Measurements from ENCODE around the gene FEV. TPM values are rescaled to one million over a fixed set of nuclear protein-coding genes. Genes with fewer than 3 reads are reported as not detected.
A peak's percentile ranks its signal among the peaks of the same experiment; 100 is the strongest.

Gene FEV
- total RNA-seq, 1 donor = not detected

DNA sequence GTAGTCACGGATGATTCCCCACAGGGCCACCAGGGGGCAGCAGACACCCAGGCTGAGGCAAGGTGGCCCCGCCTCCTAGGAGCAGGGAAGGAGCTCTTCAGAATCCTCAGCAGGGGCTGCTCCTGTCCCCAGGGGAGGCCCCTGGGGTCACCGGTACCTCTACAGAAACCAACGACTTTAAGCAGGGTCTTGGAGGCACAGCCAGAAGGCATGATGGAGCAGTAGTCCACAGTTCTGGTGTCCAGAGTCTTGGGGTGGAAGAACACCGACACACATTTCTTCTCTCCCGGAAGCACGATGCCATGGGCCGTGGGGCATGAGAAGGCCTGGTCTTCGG, 44.8 kb upstream of the FEV start:
- no peak overlapping the region for H3K4me3 ChIP-seq (ENCODE audit: insufficient read depth, low read length)
- DNase-seq (ENCODE audit: insufficient read length, low spot score, missing footprints) = peak; percentile 97
- H3K4me1 ChIP-seq (ENCODE audit: insufficient read depth, low read length) = no peaks in the 10 kb centered on the region
- H4K20me1 ChIP-seq (ENCODE audit: insufficient read depth, low read length) = peaks cover 3% of the 10 kb centered on the region
- H3K27ac ChIP-seq (ENCODE audit: low read depth, low read length) = no peak overlapping the region
- no peak overlapping the region for H2AFZ ChIP-seq (ENCODE audit: low read length)
- peaks cover 25% of the 10 kb centered on the region for H3K27me3 ChIP-seq (ENCODE audit: insufficient read depth, low read length)
- no peaks in the 10 kb centered on the region for H3K79me2 ChIP-seq (ENCODE audit: insufficient read depth, low read length)
- TF ChIP-seq, protein P1, sequence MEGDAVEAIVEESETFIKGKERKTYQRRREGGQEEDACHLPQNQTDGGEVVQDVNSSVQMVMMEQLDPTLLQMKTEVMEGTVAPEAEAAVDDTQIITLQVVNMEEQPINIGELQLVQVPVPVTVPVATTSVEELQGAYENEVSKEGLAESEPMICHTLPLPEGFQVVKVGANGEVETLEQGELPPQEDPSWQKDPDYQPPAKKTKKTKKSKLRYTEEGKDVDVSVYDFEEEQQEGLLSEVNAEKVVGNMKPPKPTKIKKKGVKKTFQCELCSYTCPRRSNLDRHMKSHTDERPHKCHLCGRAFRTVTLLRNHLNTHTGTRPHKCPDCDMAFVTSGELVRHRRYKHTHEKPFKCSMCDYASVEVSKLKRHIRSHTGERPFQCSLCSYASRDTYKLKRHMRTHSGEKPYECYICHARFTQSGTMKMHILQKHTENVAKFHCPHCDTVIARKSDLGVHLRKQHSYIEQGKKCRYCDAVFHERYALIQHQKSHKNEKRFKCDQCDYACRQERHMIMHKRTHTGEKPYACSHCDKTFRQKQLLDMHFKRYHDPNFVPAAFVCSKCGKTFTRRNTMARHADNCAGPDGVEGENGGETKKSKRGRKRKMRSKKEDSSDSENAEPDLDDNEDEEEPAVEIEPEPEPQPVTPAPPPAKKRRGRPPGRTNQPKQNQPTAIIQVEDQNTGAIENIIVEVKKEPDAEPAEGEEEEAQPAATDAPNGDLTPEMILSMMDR (IDR thresholded peaks at IDR 0.05; ENCODE audit: extremely low read depth, low read depth, low read length) = peak; percentile 94
- H3K36me3 ChIP-seq (ENCODE audit: insufficient read depth, low read length) = no peaks in the 10 kb centered on the region
- H3K9me3 ChIP-seq (ENCODE audit: low read depth, low read length) = no peaks in the 10 kb centered on the region
- no peak overlapping the region for H3K4me2 ChIP-seq (ENCODE audit: insufficient read depth, low read length)

DNA sequence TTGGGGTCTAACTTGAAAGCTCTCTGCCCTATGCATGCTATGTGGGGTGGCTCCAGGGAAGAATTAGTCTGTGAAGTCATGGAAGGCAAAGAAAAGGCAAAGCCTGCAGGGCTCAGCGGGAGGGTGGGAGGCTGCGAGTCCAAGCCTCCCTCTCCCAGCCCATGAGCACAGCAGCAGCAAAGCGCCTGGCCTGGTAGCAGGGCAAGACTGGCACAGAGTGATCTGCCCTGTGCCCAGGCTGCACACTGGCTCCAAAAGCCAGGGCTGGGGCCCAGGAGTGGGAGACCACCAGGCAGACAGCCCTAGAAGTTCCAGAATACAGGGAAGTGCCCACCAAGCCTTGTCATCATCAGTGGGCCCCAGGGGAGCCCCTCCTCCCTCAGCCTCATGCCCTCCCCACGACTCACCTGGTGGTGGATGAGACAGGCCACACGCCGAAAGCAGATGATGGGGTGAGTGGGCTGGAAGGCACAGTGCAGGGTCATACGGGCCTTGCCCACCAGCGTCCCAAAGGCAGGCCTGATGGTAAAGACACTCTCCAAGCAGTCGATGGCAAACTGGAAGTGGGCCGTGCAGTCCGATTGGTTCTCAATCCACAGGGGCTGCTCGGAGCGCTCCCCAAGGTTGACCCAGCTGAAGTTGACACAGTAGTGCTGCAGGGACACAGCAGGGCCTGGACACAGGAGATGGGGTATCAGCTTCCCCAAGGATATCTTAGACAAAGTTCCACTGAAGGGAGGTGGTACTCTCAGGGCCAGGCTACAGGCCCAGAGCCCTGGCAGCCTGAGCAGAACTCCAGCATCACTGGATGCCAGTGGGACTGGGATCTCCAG, 44.2 kb upstream of the FEV start:
- no peaks in the 10 kb centered on the region for H3K79me2 ChIP-seq (ENCODE audit: insufficient read depth, low read length)
- peaks cover 3% of the 10 kb centered on the region for H4K20me1 ChIP-seq (ENCODE audit: insufficient read depth, low read length)
- TF ChIP-seq, protein P1 (IDR thresholded peaks at IDR 0.05; ENCODE audit: extremely low read depth, low read depth, low read length) = no peak
- H3K36me3 ChIP-seq (ENCODE audit: insufficient read depth, low read length) = no peaks in the 10 kb centered on the region
- no peaks in the 10 kb centered on the region for H3K9me3 ChIP-seq (ENCODE audit: low read depth, low read length)
- DNase-seq (ENCODE audit: insufficient read length, low spot score, missing footprints) = peak; percentile 31
- peaks cover 19% of the 10 kb centered on the region for H3K27me3 ChIP-seq (ENCODE audit: insufficient read depth, low read length)
- H3K4me2 ChIP-seq (ENCODE audit: insufficient read depth, low read length) = no peak overlapping the region
- no peak overlapping the region for H3K4me3 ChIP-seq (ENCODE audit: insufficient read depth, low read length)
- no peak overlapping the region for H3K27ac ChIP-seq (ENCODE audit: low read depth, low read length)
- H2AFZ ChIP-seq (ENCODE audit: low read length) = no peak overlapping the region
- H3K4me1 ChIP-seq (ENCODE audit: insufficient read depth, low read length) = no peaks in the 10 kb centered on the region

DNA sequence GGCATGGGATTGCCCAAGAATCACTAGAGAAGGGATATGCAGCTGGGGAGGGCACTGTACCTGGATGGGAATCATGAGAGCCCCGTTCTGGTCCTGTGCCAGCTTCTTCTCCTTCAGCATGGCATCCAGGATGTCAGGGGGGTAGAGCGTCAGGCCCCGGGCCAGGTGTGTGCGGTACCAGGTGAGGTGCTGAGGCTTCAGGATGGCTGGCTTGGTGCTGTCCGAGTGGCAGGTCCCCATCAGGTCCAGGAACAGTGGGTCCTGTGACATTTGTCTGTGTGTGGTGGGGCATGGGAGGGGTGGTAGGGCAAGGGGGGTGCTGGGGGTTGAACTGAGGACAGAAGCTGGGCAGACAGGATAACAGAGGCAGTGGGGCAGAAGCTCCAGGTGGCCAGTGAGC, 43.2 kb upstream of the FEV start:
- peaks cover 19% of the 10 kb centered on the region for H3K27me3 ChIP-seq (ENCODE audit: insufficient read depth, low read length)
- TF ChIP-seq, protein P1 (IDR thresholded peaks at IDR 0.05; ENCODE audit: extremely low read depth, low read depth, low read length) = no peak
- H3K4me2 ChIP-seq (ENCODE audit: insufficient read depth, low read length) = no peak overlapping the region

DNA sequence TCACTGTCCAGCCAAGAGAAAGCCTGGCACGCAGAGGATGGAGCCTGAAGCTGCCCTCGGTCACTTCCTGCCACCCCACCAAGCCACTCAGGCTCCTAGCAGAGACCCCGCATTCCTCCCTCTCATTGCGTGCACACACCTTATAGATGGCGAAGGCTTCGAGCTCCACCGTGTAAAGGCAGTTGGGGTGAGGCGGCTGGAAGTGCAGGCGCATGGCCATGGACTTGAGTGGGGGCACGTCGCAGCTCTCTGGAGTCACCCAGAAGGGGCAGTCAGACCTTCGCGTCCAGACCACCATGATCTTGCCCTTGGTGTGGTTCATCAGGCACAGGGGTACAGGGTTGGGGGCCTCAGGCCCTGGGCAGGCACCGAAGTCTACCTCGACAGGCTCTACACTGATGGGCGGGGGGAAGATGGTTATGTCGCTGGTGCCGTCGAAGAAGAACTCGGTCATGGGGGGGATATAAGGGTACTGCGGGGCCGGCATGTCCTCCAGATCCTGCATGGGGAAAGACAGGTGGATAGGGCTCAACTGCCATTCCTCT, 42.6 kb upstream of the FEV start:
- H3K36me3 ChIP-seq (ENCODE audit: insufficient read depth, low read length) = no peaks in the 10 kb centered on the region
- H3K27me3 ChIP-seq (ENCODE audit: insufficient read depth, low read length) = peaks cover 18% of the 10 kb centered on the region
- H3K79me2 ChIP-seq (ENCODE audit: insufficient read depth, low read length) = no peaks in the 10 kb centered on the region

More for the DNA sequence above, 43.2 kb upstream of the FEV start:
- H3K4me1 ChIP-seq (ENCODE audit: insufficient read depth, low read length) = no peaks in the 10 kb centered on the region
- peaks cover 3% of the 10 kb centered on the region for H4K20me1 ChIP-seq (ENCODE audit: insufficient read depth, low read length)
- H3K79me2 ChIP-seq (ENCODE audit: insufficient read depth, low read length) = no peaks in the 10 kb centered on the region
- no peak overlapping the region for H3K4me3 ChIP-seq (ENCODE audit: insufficient read depth, low read length)
- no peak overlapping the region for H3K27ac ChIP-seq (ENCODE audit: low read depth, low read length)
- H3K9me3 ChIP-seq (ENCODE audit: low read depth, low read length) = no peaks in the 10 kb centered on the region
- no peaks in the 10 kb centered on the region for H3K36me3 ChIP-seq (ENCODE audit: insufficient read depth, low read length)
- H2AFZ ChIP-seq (ENCODE audit: low read length) = no peak overlapping the region
- DNase-seq (ENCODE audit: insufficient read length, low spot score, missing footprints) = peak; percentile 36

More for the DNA sequence above, 42.6 kb upstream of the FEV start:
- Histone ChIP-seq H3K9me3 (ENCODE audit: low read depth, low read length) (no peaks in the 10 kb centered on the region), H4K20me1 (ENCODE audit: insufficient read depth, low read length) (peaks cover 3% of the 10 kb centered on the region), H3K4me2 (ENCODE audit: insufficient read depth, low read length) (no peak overlapping the region), H3K4me3 (ENCODE audit: insufficient read depth, low read length) (no peak overlapping the region), H3K4me1 (ENCODE audit: insufficient read depth, low read length) (no peaks in the 10 kb centered on the region), H2AFZ (ENCODE audit: low read length) (no peak overlapping the region), H3K27ac (ENCODE audit: low read depth, low read length) (no peak overlapping the region)
- TF ChIP-seq, protein P1 (IDR thresholded peaks at IDR 0.05; ENCODE audit: extremely low read depth, low read depth, low read length) = no peak
- peak; percentile 15 for DNase-seq (ENCODE audit: insufficient read length, low spot score, missing footprints)

All from osteoblast (primary cell).